CD4-positive, alpha-beta T cell treated with Interleukin-17A for 1 hour (primary cell): ENCODE results near the gene RER1.
A peak's percentile ranks its signal among the peaks of the same experiment; 100 is the strongest.

Experiments used
- DNase-seq: peaks from one replicate; pipeline ENCODE4 v3.0.0-alpha.2; 2020

Gene RER1

DNA sequence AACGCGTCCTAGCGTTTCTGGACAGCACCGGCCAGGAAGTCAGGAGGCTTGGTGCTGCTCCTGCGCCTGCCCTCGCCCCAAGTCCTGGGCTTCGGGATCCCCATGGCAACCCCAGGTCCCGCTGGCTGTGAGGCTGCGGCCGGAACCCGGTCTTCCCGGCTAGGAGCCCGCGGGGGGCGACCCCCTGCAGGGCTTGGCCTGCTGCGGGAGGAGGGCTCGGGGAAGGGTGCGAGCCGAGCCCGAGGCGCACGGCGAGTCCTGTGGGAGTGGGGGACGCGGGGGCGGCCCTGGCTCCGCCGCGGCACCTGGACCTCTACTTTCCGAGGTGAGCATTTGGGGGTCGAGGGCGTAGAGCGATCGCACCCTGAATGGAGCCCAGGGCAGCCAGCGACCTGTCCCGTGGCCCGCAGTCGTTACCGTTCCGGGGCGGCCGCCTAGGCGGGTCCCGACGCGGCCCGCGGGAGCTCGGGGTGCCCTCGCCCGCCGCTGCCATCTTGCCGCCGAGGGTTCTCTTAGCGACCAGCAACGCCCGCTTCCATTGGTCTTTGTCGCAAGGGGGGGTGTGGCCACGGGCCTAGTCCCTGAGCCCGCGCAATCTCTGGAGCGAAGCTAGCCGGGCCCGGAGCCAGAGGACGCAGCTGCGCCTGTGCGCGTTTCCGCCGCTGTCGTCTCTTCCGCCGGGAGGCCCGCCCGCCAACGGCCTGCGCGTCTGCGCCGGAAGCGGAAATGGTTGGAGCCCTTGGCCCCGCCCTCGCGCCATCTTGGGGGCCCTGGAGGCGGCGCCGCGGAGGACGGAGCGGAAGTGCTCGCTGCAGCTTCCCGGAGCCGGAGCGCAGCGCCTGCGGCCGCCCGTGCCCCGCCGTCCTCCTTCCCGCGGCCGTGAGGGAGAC lies at the start of gene RER1, which contains the start of gene MORN1:
RER1 (plus strand) TSS at position 801 of the 890 bp plus-strand sequence. CDS start 3,950 bp downstream, outside the sequence.
MORN1 (minus strand) TSS at position 514 of the 890 bp plus-strand sequence; CDS start at position 493, 21 bp downstream.
- DNase-seq, result peak; percentile 99

GRCh38 chr1:2342384-2343022 lies 49.1 kb upstream of the RER1 start:
- DNase-seq, result no peak

GRCh38 chr1:2343023-2343935 lies 48.4 kb upstream of the RER1 start:
- DNase-seq, result no peak

DNA sequence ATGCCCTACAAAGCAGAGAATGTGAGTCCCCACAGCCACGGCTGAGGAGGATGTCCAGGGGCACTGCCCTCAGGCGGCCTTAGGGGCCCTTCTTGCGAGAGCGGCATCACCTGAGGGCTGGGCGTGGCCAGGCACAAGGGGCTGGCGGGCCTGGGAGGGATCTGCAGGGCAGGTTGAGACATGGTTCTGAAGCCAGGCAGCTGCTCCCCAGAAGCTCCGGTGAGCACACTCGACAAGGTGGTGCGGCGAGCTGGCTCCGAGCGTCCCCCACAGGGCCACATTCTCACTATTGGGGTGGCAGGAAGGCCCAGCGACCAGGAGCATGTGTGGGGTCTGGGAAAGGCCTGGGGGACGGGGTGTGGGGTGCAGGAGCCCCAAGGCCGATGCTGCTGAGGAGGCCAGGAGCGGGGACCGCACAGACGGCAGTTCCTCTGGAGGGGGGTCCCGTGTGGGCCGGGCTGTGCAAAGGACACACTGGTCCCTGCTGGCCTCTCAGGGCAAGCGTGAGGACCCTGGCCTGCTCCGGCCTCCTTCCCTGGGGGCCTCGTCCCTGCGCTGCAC lies 47.4 kb upstream of the RER1 start:
- no peak for DNase-seq

GRCh38 chr1:2344744-2345296 lies 46.8 kb upstream of the RER1 start:
- DNase-seq, result no peak

DNA sequence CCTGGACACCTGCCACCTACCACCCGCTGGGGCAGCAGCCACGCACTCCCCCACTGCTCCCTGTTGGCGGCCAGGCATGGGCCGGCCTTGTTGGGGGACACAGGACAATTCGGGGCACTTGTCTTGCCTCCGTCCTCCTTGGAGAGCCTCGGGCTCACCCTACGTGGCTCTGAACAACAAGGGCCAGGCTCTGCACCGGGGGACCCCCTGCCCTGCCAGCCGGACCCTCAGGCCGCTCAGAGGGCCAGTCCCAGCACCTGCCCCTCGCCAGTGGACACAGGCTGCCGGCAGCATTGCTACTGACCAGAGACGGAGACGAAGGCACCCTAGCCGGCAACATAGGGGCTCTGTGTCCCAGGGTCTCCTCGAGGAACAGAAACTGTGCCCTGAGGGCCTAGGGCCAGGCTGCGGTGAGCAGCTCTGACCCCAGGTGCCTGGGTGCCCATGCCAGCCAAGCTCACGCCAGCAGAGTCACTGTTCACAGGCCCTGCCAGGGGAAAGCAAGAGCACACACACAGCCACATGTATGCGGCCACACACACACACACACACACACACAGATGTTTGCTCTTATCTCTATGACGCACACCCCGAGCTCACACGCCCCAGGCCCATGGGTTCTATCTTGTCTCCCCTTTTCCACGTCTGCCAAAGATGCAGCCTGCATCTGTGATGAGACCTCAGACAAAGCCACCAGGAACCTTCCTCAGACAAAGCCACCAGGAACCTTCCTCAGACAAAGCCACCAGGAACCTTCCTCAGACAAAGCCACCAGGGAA lies 46.2 kb upstream of the RER1 start:
- no peak for DNase-seq

DNA sequence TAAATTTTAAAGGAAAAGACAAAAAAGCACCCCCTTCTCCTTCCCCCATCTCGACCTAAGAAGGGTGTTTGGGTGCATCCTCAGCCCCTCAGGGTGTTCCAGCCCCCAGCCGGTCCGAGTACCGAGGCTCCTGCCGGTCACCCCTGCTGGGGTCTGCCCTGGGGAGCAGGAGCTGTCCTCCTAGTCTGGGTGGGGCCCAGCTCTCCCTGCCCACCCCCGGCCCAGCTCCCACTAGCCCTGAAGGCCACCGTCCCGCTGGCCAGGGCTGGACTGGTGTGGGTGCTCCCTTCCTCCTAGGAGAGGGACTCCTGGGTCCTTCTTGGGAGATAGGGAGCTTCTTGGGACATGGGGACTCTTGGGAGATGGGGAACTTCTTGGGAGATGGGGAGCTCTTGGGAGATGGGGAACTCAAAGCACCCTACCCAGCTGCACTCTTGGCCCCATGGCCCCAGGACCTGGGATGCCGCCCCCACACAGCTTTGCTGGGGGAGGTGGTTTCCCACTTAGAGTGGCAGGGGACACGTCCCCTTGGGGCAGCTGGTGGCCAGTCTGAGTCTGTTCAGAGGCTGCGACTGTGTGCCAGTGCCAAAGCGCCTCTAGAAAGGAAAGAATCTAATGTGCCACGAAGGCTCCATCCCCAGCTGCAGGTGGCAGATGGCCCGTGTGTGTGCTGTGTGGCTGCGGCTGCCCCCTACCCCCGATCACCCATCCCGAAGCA lies 44.8 kb upstream of the RER1 start:
- no peak for DNase-seq

DNA sequence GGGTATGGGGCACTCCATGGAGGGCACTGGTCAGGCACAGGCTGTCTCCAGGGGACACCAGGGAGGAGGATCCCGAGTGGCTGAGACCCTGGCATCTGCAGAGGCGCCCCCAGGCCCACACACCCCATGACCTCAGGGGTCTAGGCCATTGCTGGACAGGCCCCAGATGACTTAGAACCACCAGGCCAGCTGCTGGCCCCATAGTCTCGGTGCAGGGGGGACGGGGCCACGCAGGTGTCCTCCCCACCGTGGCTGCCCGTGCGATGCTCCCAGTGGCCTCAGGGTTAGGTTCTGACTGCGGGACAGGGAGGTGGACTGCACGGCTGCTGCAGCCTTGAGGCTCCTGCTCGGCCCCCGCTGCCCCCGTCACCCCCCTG lies 44.2 kb upstream of the RER1 start:
- DNase-seq, result no peak

DNA sequence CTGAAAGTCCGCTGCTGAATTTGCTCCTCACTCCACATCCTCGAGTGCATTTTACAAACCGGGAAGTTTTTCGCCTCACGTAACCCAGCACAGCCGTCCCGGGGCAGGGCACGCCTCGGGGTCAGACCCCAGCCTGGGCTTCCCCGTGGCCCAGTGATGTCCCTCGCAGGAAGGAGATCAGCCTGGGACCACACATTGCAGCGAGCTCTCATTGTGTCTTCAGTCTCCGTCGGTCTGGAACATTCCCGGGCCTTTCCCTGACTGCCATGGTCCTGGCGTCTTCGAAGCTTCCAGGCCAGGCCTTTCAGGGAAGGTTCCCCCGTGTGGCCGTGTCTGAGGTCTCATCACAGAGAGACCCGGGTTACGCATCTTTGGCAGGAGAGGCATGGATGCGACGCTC lies 43.7 kb upstream of the RER1 start:
- no peak for DNase-seq

GRCh38 chr1:2348346-2349325 lies 43.0 kb upstream of the RER1 start:
- DNase-seq, result no peak

GRCh38 chr1:2349806-2350205 lies 41.8 kb upstream of the RER1 start:
- DNase-seq, result no peak

DNA sequence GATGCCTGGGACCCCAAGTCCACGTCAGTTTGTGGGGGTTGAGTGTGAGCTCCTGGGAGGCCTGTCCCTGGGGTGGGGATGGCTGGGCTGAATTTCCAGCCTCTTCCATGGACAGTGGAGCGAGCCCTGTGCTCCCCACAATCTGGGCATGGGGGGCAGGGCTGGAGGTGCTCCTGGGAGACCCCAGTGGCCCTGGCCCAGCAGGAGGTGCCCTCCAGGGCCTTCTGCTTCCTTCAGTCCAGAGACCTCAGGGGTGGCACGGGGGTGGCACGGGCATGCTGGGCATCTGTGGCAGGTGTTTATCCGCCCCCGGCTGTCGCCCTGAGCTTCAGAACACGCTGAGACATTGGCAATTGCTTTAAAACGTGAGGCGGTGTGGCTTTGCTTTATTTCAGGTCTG lies 41.1 kb upstream of the RER1 start:
- DNase-seq, result no peak

- no peak for DNase-seq
These were observed 40.6 kb upstream of the RER1 start for GRCh38 chr1:2350911-2351655.

- no peak for DNase-seq
These were observed 39.9 kb upstream of the RER1 start for GRCh38 chr1:2351723-2352122.

GRCh38 chr1:2352341-2352896 lies 39.2 kb upstream of the RER1 start:
- no peak for DNase-seq

- no peak for DNase-seq
These were observed 38.6 kb upstream of the RER1 start for GRCh38 chr1:2352897-2353550.

DNA sequence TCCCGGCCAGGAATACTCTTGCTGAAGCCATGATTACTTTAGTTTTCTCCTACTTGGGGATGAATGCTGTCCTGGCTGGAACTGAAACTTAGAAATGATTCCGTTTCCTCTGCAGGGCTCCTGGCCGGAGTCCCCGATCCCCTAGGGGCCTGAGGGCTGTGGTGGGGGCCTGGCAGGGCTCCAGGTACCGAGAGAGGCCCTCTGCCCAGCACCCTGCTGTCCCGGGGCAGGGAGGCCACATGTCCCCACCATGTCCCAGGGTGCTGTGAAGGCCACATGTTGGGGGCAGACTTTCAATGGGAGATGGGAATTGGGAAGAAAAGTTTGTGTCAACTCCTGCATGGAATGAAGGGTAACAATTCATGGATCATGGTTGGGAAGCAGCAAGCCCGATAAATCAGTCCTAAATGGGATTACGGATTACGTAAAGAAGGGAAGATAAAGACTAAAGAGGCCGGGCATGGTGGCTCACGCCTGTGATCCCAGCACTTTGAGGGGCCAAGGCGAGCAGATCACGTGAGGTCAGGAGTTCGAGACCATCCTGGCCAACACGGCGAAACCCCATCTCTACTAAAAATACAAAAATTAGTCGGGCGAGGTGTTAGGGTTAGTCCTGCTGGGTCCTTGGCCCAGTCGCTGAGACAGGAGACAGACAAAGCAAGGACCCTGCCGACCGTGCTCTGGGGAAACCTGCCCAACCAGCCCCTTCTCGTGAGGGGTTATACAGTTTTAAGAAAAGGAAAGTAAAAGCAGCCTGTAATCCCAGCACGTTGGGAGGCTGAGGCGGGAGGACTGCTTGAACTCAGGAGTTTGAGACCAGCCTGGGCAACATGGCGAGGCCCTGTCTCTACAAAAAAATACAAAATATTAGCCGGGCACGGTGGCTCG lies 37.8 kb upstream of the RER1 start:
- DNase-seq, result no peak
